Liver (tissue), 9 donors: ENCODE data around the gene SYNPO2. TPM values are rescaled to one million over a fixed set of nuclear protein-coding genes. Genes with fewer than 3 reads are reported as not detected.

Experiments
- DNase-seq: peaks from one replicate; pipeline ENCODE4 v3.0.0-alpha.2; 2017; ENCODE audit warnings: low spot score
- H3K27ac ChIP-seq, 2 donors: one replicate each; pipeline ENCODE4 v1.7.0; 2013; ENCODE audit warnings: inconsistent platforms in 2 of 2, low read length in 2 of 2, control low read depth in 1 of 2, low read depth in 1 of 2, mild to moderate bottlenecking in 1 of 2
- H3K27me3 ChIP-seq, 4 donors: one replicate each; pipeline versions ENCODE4 v1.6.1 to v1.7.0; 2013; ENCODE audit warnings: low read length in 3 of 4, inconsistent platforms in 1 of 4, mild to moderate bottlenecking in 1 of 4, moderate library complexity in 1 of 4; ENCODE audit not compliant: control insufficient read depth in 4 of 4, insufficient read depth in 4 of 4
- H3K36me3 ChIP-seq, 4 donors: one replicate each; pipeline versions ENCODE4 v1.6.1 to v1.7.0; 2013; ENCODE audit warnings: low read length in 3 of 4, mild to moderate bottlenecking in 3 of 4, low read depth in 1 of 4, moderate library complexity in 1 of 4; ENCODE audit not compliant: control insufficient read depth in 4 of 4, insufficient read depth in 3 of 4
- H3K4me1 ChIP-seq, 4 donors: one replicate each; pipeline versions ENCODE4 v1.6.1 to v1.7.0; 2013; ENCODE audit warnings: low read length in 3 of 4, mild to moderate bottlenecking in 3 of 4, moderate library complexity in 1 of 4; ENCODE audit not compliant: control insufficient read depth in 4 of 4, insufficient read depth in 4 of 4
- H3K4me3 ChIP-seq, 3 donors: one replicate each; pipeline versions ENCODE4 v1.6.1 to v1.7.0; 2013; ENCODE audit warnings: low read length in 3 of 3, control low read depth in 1 of 3, low read depth in 1 of 3, mild to moderate bottlenecking in 1 of 3
- H3K9ac ChIP-seq, 2 donors: one replicate each; pipeline ENCODE4 v1.7.0; 2013; ENCODE audit warnings: low read length in 2 of 2, mild to moderate bottlenecking in 2 of 2, moderate library complexity in 2 of 2, control low read depth in 1 of 2, low read depth in 1 of 2
- H3K9me3 ChIP-seq, 4 donors: one replicate each; pipeline versions ENCODE4 v1.6.1 to v1.7.0; 2013; ENCODE audit warnings: low read length in 3 of 4; ENCODE audit not compliant: control insufficient read depth in 4 of 4
- EGR1 ChIP-seq, 2 donors: IDR thresholded peaks; 2 replicates each; pipeline ENCODE4 v1.6.1; 2016 to 2018; ENCODE audit warnings: antibody characterized with exemption in 2 of 2, low read depth in 2 of 2
- FOXA1 ChIP-seq: IDR thresholded peaks from 2 replicates; pipeline ENCODE4 v1.6.1; 2016; ENCODE audit warnings: antibody characterized with exemption
- FOXA2 ChIP-seq: IDR thresholded peaks from 2 replicates; pipeline ENCODE4 v1.6.1; 2016; ENCODE audit warnings: antibody characterized with exemption
- GABPA ChIP-seq, 2 donors: IDR thresholded peaks in 1 of 2; conservative IDR thresholded peaks in 1 of 2; 2 replicates each; pipeline ENCODE4 v1.6.1; 2016; ENCODE audit warnings: antibody characterized with exemption in 2 of 2, mild to moderate bottlenecking in 1 of 2, moderate library complexity in 1 of 2
- HNF4A ChIP-seq, 2 donors: conservative IDR thresholded peaks; 2 replicates each; pipeline ENCODE4 v1.6.1; 2016; ENCODE audit warnings: antibody characterized with exemption in 2 of 2, mild to moderate bottlenecking in 2 of 2
- HNF4G ChIP-seq: IDR thresholded peaks from 2 replicates; pipeline ENCODE4 v1.6.1; 2016; ENCODE audit warnings: antibody characterized with exemption
- JUND ChIP-seq, 2 donors: IDR thresholded peaks; 2 replicates each; pipeline ENCODE4 v1.6.1; 2016; ENCODE audit warnings: antibody characterized with exemption in 2 of 2
- NR2F2 ChIP-seq: IDR thresholded peaks from 2 replicates; pipeline ENCODE4 v1.6.1; 2016; ENCODE audit warnings: antibody characterized with exemption
- RAD21 ChIP-seq, 2 donors: IDR thresholded peaks; 2 replicates each; pipeline ENCODE4 v1.6.1; 2016; ENCODE audit warnings: antibody characterized with exemption in 2 of 2, mild to moderate bottlenecking in 2 of 2
- RXRA ChIP-seq, 2 donors: IDR thresholded peaks; 2 replicates each; pipeline ENCODE4 v1.6.1; 2017 to 2018; ENCODE audit warnings: antibody characterized with exemption in 2 of 2, mild to moderate bottlenecking in 1 of 2
- SP1 ChIP-seq: IDR thresholded peaks from 2 replicates; pipeline ENCODE4 v1.6.1; 2018; ENCODE audit warnings: antibody characterized with exemption, mild to moderate bottlenecking
- TAF1 ChIP-seq: conservative IDR thresholded peaks from 2 replicates; pipeline ENCODE4 v1.6.1; 2016; ENCODE audit warnings: antibody characterized with exemption, mild to moderate bottlenecking
- YY1 ChIP-seq: IDR thresholded peaks from 2 replicates; pipeline ENCODE4 v1.6.1; 2016; ENCODE audit warnings: antibody characterized with exemption, mild to moderate bottlenecking
- WGBS: extraction: QIAGEN DNeasy Blood & Tissue Kit; methylation state at CpG from one replicate; pipeline ENCODE4 v1.1.7; 2013; 5-methylcytosine and 5-hydroxymethylcytosine counted together
- polyA plus RNA-seq, 2 donors: library from polyadenylated mRNA; stranded (reverse) in 1 of 2; unstranded in 1 of 2; fragments of 200-250 nt in 1 of 2; fragments of >200 nt in 1 of 2; fragmentation: Nextera tagmentation in 1 of 2; extraction: Ambion mirVana in 1 of 2; gene quantifications; one replicate each; pipeline versions ENCODE4 v1.2.1 to v1.2.3, GENCODE V29; 2013 to 2015
- total RNA-seq, 2 donors: library from RNA; depleted of rRNA; stranded (reverse); fragments of >200 nt; gene quantifications; one replicate each; pipeline ENCODE4 v1.2.3, GENCODE V29; 2014
- TF ChIP-seq, protein P1 (sequence below): fragments of 150-350 bp; IDR thresholded peaks from 2 replicates; pipeline ENCODE4 v1.5.1; 2017; ENCODE audit warnings: improper control_type of control experiment, low read depth, low read length; ENCODE audit not compliant: missing input control
- TF ChIP-seq, protein P2 (sequence below): IDR thresholded peaks from 2 replicates; pipeline ENCODE4 v1.6.1; 2016; ENCODE audit warnings: antibody characterized with exemption
- TF ChIP-seq, protein P3 (sequence below): IDR thresholded peaks from 2 replicates; pipeline ENCODE4 v1.6.1; 2016; ENCODE audit warnings: antibody characterized with exemption, mild to moderate bottlenecking
- TF ChIP-seq, protein P4 (sequence below): IDR thresholded peaks from 2 replicates; pipeline ENCODE4 v1.6.1; 2016; ENCODE audit warnings: antibody characterized with exemption
- TF ChIP-seq, protein P5 (sequence below): IDR thresholded peaks from 2 replicates; pipeline ENCODE4 v1.6.1; 2016; ENCODE audit warnings: antibody characterized with exemption
- donor health status: healthy.
- donor health status: healthy.
- donor health status: healthy.
- donor health status: healthy.
- donor health status: healthy.

SYNPO2 gene
- total and polyA plus RNA-seq, 4 donors = 2.4 to 10.9 (median 3.4) TPM

DNA sequence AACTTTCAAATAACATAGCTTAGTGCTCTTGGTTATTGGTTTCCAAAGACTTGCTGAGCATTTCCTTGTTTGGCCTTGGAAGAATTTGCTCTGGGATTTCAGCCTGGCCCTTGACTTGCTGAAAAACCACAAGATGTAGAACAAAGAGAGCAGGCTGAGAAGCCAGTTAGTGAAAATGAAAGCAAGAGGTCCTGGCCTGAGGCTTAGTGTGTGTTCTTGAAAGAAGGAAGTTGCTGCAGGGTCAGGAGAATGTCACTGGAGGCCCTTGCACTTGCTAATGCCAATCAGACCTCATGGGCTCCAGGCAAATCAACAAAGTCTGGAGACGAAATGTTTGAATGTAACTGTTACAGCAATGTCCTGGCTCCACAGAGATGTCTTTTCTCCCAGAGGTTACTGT, 79.4 kb downstream of the SYNPO2 start:
- Histone ChIP-seq H3K9me3 (no peaks in the 10 kb centered on the region), H3K4me1 (peaks cover 0 to 15% (median 9%) of the 10 kb centered on the region in 4 donors), H3K27me3 (no peaks in the 10 kb centered on the region), H3K4me3 (no peak overlapping the region), H3K27ac (peak overlapping the region; percentile 55 to 64), H3K9ac (peak overlapping the region in 1 of 2 donors; percentile 45), H3K36me3 (no peaks in the 10 kb centered on the region)
- no peak for DNase-seq
- WGBS = 10% methylated on average over 1 of the region's 1 CpG
- TF ChIP-seq, protein P1, sequence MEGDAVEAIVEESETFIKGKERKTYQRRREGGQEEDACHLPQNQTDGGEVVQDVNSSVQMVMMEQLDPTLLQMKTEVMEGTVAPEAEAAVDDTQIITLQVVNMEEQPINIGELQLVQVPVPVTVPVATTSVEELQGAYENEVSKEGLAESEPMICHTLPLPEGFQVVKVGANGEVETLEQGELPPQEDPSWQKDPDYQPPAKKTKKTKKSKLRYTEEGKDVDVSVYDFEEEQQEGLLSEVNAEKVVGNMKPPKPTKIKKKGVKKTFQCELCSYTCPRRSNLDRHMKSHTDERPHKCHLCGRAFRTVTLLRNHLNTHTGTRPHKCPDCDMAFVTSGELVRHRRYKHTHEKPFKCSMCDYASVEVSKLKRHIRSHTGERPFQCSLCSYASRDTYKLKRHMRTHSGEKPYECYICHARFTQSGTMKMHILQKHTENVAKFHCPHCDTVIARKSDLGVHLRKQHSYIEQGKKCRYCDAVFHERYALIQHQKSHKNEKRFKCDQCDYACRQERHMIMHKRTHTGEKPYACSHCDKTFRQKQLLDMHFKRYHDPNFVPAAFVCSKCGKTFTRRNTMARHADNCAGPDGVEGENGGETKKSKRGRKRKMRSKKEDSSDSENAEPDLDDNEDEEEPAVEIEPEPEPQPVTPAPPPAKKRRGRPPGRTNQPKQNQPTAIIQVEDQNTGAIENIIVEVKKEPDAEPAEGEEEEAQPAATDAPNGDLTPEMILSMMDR = no peak
- TF ChIP-seq TAF1 (no peak), GABPA (IDR thresholded peaks at IDR 0.05 in 1 of 2, conservative IDR thresholded peaks at IDR 0.05 in 1 of 2) (no peak), HNF4A (conservative IDR thresholded peaks at IDR 0.05) (no peak), RXRA (IDR thresholded peaks at IDR 0.05) (peak; percentile 83 to 86), RAD21 (IDR thresholded peaks at IDR 0.05) (peak; percentile 19 to 54), NR2F2 (peak; percentile 94), FOXA2 (no peak), FOXA1 (no peak), HNF4G (no peak), YY1 (peak; percentile 17), SP1 (peak; percentile 60), EGR1 (IDR thresholded peaks at IDR 0.05; ENCODE audit: low read depth in 2 of 2) (no peak), JUND (IDR thresholded peaks at IDR 0.05) (no peak)
- TF ChIP-seq, protein P2, sequence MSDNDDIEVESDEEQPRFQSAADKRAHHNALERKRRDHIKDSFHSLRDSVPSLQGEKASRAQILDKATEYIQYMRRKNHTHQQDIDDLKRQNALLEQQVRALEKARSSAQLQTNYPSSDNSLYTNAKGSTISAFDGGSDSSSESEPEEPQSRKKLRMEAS = no peak
- TF ChIP-seq, protein P3, sequence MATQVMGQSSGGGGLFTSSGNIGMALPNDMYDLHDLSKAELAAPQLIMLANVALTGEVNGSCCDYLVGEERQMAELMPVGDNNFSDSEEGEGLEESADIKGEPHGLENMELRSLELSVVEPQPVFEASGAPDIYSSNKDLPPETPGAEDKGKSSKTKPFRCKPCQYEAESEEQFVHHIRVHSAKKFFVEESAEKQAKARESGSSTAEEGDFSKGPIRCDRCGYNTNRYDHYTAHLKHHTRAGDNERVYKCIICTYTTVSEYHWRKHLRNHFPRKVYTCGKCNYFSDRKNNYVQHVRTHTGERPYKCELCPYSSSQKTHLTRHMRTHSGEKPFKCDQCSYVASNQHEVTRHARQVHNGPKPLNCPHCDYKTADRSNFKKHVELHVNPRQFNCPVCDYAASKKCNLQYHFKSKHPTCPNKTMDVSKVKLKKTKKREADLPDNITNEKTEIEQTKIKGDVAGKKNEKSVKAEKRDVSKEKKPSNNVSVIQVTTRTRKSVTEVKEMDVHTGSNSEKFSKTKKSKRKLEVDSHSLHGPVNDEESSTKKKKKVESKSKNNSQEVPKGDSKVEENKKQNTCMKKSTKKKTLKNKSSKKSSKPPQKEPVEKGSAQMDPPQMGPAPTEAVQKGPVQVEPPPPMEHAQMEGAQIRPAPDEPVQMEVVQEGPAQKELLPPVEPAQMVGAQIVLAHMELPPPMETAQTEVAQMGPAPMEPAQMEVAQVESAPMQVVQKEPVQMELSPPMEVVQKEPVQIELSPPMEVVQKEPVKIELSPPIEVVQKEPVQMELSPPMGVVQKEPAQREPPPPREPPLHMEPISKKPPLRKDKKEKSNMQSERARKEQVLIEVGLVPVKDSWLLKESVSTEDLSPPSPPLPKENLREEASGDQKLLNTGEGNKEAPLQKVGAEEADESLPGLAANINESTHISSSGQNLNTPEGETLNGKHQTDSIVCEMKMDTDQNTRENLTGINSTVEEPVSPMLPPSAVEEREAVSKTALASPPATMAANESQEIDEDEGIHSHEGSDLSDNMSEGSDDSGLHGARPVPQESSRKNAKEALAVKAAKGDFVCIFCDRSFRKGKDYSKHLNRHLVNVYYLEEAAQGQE = peak; percentile 12
- TF ChIP-seq, protein P4, sequence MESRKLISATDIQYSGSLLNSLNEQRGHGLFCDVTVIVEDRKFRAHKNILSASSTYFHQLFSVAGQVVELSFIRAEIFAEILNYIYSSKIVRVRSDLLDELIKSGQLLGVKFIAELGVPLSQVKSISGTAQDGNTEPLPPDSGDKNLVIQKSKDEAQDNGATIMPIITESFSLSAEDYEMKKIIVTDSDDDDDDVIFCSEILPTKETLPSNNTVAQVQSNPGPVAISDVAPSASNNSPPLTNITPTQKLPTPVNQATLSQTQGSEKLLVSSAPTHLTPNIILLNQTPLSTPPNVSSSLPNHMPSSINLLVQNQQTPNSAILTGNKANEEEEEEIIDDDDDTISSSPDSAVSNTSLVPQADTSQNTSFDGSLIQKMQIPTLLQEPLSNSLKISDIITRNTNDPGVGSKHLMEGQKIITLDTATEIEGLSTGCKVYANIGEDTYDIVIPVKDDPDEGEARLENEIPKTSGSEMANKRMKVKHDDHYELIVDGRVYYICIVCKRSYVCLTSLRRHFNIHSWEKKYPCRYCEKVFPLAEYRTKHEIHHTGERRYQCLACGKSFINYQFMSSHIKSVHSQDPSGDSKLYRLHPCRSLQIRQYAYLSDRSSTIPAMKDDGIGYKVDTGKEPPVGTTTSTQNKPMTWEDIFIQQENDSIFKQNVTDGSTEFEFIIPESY = no peak
- TF ChIP-seq, protein P5, sequence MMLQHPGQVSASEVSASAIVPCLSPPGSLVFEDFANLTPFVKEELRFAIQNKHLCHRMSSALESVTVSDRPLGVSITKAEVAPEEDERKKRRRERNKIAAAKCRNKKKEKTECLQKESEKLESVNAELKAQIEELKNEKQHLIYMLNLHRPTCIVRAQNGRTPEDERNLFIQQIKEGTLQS = no peak
